H9 (cell line): Measurements from ENCODE around the gene HCRTR1. TPM values are rescaled to one million over a fixed set of nuclear protein-coding genes. Genes with fewer than 3 reads are reported as not detected.
A peak's percentile ranks its signal among the peaks of the same experiment; 100 is the strongest.

Experiments
- DNase-seq: peaks from one replicate; pipeline ENCODE4 v3.0.0-alpha.2; 2017
- H2AFZ ChIP-seq: one replicate; pipeline ENCODE4 v1.6.1; 2013; ENCODE audit warnings: mild to moderate bottlenecking, low read length, control low read depth, moderate library complexity
- H2AK5ac ChIP-seq: 2 replicates; pipeline ENCODE4 v1.6.1; 2013; ENCODE audit warnings: low read length, control low read depth, mixed read lengths; ENCODE audit not compliant: insufficient read length
- H2BK120ac ChIP-seq: one replicate; pipeline ENCODE4 v1.6.1; 2013; ENCODE audit warnings: low read depth, mild to moderate bottlenecking, low read length, control low read depth, inconsistent platforms; ENCODE audit not compliant: poor library complexity, severe bottlenecking
- H2BK12ac ChIP-seq: 2 replicates; pipeline ENCODE4 v1.6.1; 2013; ENCODE audit warnings: low read length, control low read depth, mixed read lengths, low read depth; ENCODE audit not compliant: insufficient read length
- H2BK15ac ChIP-seq: 2 replicates; pipeline ENCODE4 v1.6.1; 2013; ENCODE audit warnings: low read depth, low read length, control low read depth
- H2BK20ac ChIP-seq: one replicate; pipeline ENCODE4 v1.6.1; 2013; ENCODE audit warnings: low read depth, mild to moderate bottlenecking, low read length, control low read depth, inconsistent platforms; ENCODE audit not compliant: poor library complexity, severe bottlenecking
- H2BK5ac ChIP-seq: 2 replicates; pipeline ENCODE4 v1.6.1; 2013; ENCODE audit warnings: low read length, control low read depth, mixed read lengths; ENCODE audit not compliant: insufficient read length
- H3K14ac ChIP-seq: 2 replicates; pipeline ENCODE4 v1.6.1; 2013; ENCODE audit warnings: low read length, control low read depth; ENCODE audit not compliant: insufficient read depth
- H3K18ac ChIP-seq: 2 replicates; pipeline ENCODE4 v1.6.1; 2013; ENCODE audit warnings: low read depth, mild to moderate bottlenecking, mixed read lengths, low read length, control low read depth; ENCODE audit not compliant: insufficient read length
- H3K23ac ChIP-seq: 2 replicates; pipeline ENCODE4 v1.6.1; 2013; ENCODE audit warnings: low read length, control low read depth, mixed read lengths, low read depth; ENCODE audit not compliant: insufficient read length
- H3K23me2 ChIP-seq: 2 replicates; pipeline ENCODE4 v1.6.1; 2013; ENCODE audit warnings: low read depth, mild to moderate bottlenecking, mixed read lengths, low read length, control low read depth; ENCODE audit not compliant: insufficient read length, poor library complexity, severe bottlenecking
- H3K27ac ChIP-seq: 2 replicates; pipeline ENCODE4 v1.5.1; 2013; ENCODE audit warnings: low read length, control low read depth, mixed read lengths, low read depth; ENCODE audit not compliant: insufficient read length
- H3K27me3 ChIP-seq: 2 replicates; pipeline ENCODE4 v1.6.1; 2013; ENCODE audit warnings: low read length, control low read depth, inconsistent platforms; ENCODE audit not compliant: insufficient read depth
- H3K4ac ChIP-seq: 2 replicates; pipeline ENCODE4 v1.6.1; 2013; ENCODE audit warnings: low read depth, mild to moderate bottlenecking, control low read depth, inconsistent platforms, low read length, moderate library complexity
- H3K4me1 ChIP-seq: 2 replicates; pipeline ENCODE4 v1.6.1; 2013; ENCODE audit warnings: low read length, control low read depth, inconsistent platforms; ENCODE audit not compliant: insufficient read depth
- H3K4me2 ChIP-seq: 2 replicates; pipeline ENCODE4 v1.6.1; 2013; ENCODE audit warnings: low read length, control low read depth, mixed read lengths; ENCODE audit not compliant: insufficient read length, insufficient read depth
- H3K56ac ChIP-seq: 2 replicates; pipeline ENCODE4 v1.6.1; 2013; ENCODE audit warnings: low read depth, mild to moderate bottlenecking, mixed read lengths, low read length, control low read depth; ENCODE audit not compliant: insufficient read length
- H3K79me1 ChIP-seq: 2 replicates; pipeline ENCODE4 v1.6.1; 2013; ENCODE audit warnings: low read depth, mild to moderate bottlenecking, moderate library complexity, low read length, control low read depth, inconsistent platforms; ENCODE audit not compliant: insufficient read depth, poor library complexity, severe bottlenecking
- H3K79me2 ChIP-seq: 2 replicates; pipeline ENCODE4 v1.6.1; 2013; ENCODE audit warnings: low read length, control low read depth, inconsistent platforms; ENCODE audit not compliant: insufficient read depth
- H3K9ac ChIP-seq: 2 replicates; pipeline ENCODE4 v1.6.1; 2013; ENCODE audit warnings: low read length, control low read depth, mixed read lengths; ENCODE audit not compliant: insufficient read length; ENCODE audit errors: extremely low read depth
- H3K9me3 ChIP-seq: one replicate; pipeline ENCODE4 v1.6.1; 2013; ENCODE audit warnings: low read depth, low read length, inconsistent platforms; ENCODE audit not compliant: control insufficient read depth
- H3T11ph ChIP-seq: one replicate; pipeline ENCODE4 v1.6.1; 2013; ENCODE audit warnings: mild to moderate bottlenecking, low read length, control low read depth, inconsistent platforms
- H4K20me1 ChIP-seq: one replicate; pipeline ENCODE4 v1.6.1; 2013; ENCODE audit not compliant: control insufficient read depth, insufficient read length, insufficient read depth
- H4K5ac ChIP-seq: 2 replicates; pipeline ENCODE4 v1.6.1; 2013; ENCODE audit warnings: low read depth, mild to moderate bottlenecking, mixed read lengths, low read length, control low read depth; ENCODE audit not compliant: insufficient read length
- H4K8ac ChIP-seq: replicated peaks from 2 replicates; pipeline ENCODE4 v1.6.1; 2013; ENCODE audit warnings: low read length, control low read depth, mixed read lengths, low read depth; ENCODE audit not compliant: insufficient read length
- H4K91ac ChIP-seq: 2 replicates; pipeline ENCODE4 v1.6.1; 2013; ENCODE audit warnings: low read depth, mild to moderate bottlenecking, moderate library complexity, mixed read lengths, low read length, control low read depth; ENCODE audit not compliant: insufficient read length
- H3K27ac Mint-ChIP-seq, 3 experiments: 2 replicates in 2 of 3; 3 replicates in 1 of 3; pipeline ENCODE4 v1.8.0; 2020 to 2021; ENCODE audit warnings: mixed read lengths in 3 of 3, mild to moderate bottlenecking in 1 of 3, moderate library complexity in 1 of 3
- H3K27me3 Mint-ChIP-seq: 2 replicates; pipeline ENCODE4 v1.8.0; 2021; ENCODE audit warnings: low read depth, mild to moderate bottlenecking, moderate library complexity, mixed read lengths
- H3K36me3 Mint-ChIP-seq, 3 experiments: 2 replicates in 2 of 3; 3 replicates in 1 of 3; pipeline ENCODE4 v1.8.0; 2020 to 2021; ENCODE audit warnings: low read depth in 3 of 3, mixed read lengths in 3 of 3; ENCODE audit not compliant: insufficient read depth in 1 of 3
- H3K4me1 Mint-ChIP-seq, 2 experiments: 2 replicates each; pipeline ENCODE4 v1.8.0; 2020; ENCODE audit warnings: mixed read lengths in 2 of 2
- H3K4me3 Mint-ChIP-seq, 2 experiments: 2 replicates in 1 of 2; 3 replicates in 1 of 2; pipeline ENCODE4 v1.8.0; 2020 to 2021; ENCODE audit warnings: mild to moderate bottlenecking in 2 of 2, mixed read lengths in 2 of 2, moderate library complexity in 1 of 2
- H3K9me3 Mint-ChIP-seq, 2 experiments: 2 replicates in 1 of 2; 3 replicates in 1 of 2; pipeline ENCODE4 v1.8.0; 2020; ENCODE audit warnings: mild to moderate bottlenecking in 2 of 2, mixed read lengths in 2 of 2, moderate library complexity in 1 of 2
- CTCF ChIP-seq: fragments of 200-600 bp; sonication (generic); conservative IDR thresholded peaks from 3 replicates; pipeline ENCODE4 v1.8.0; 2021; ENCODE audit warnings: antibody characterized with exemption, mild to moderate bottlenecking
- WGBS: extraction: QIAGEN DNeasy Blood & Tissue Kit; methylation state at CpG from one replicate; pipeline ENCODE4 v1.1.7; 2013; ENCODE audit warnings: missing lambda C conversion rate, low lambda C conversion rate, mixed read lengths; ENCODE audit not compliant: insufficient read length; ENCODE audit errors: extremely low coverage; 5-methylcytosine and 5-hydroxymethylcytosine counted together
- total RNA-seq: library from RNA; stranded (reverse); gene quantifications from 2 replicates; pipeline ENCODE4 v1.2.1, GENCODE V29; 2021

Gene HCRTR1
- total RNA-seq, 1 experiment from 2014 or later: not detected

GRCh38 chr1:31660871-31661455 is 43.5 kb downstream of the HCRTR1 start:
- Mint-ChIP-seq H3K4me1 (peaks cover 3 to 6% of the 10 kb centered on the region in 2 experiments), H3K27ac (peak overlapping the region in 1 of 3 experiments; percentile 91; a peak in 1 of 7 replicates), H3K4me3 (no peak overlapping the region), H3K27me3 (peaks cover 4% of the 10 kb centered on the region), H3K9me3 (no peaks in the 10 kb centered on the region), H3K36me3 (no peaks in the 10 kb centered on the region; a peak in 1 of 7 replicates)
- Histone ChIP-seq H3K27me3 (no peaks in the 10 kb centered on the region), H3K79me2 (no peaks in the 10 kb centered on the region), H3K23me2 (no peaks in the 10 kb centered on the region), H2BK5ac (no peak overlapping the region), H4K20me1 (peaks cover 4% of the 10 kb centered on the region), H4K91ac (no peak overlapping the region), H3K9me3 (no peaks in the 10 kb centered on the region), H2BK15ac (no peak overlapping the region), H3K79me1 (no peaks in the 10 kb centered on the region), H3K9ac (no peak overlapping the region), H3K23ac (no peak overlapping the region), H3K4me1 (no peaks in the 10 kb centered on the region), H2AFZ (no peak overlapping the region), H4K5ac (no peak overlapping the region), H3K4me2 (no peak overlapping the region), H3K27ac (no peak overlapping the region), H2BK20ac (no peak overlapping the region), H2BK12ac (no peak overlapping the region), H3K14ac (no peak overlapping the region), H3K56ac (no peak overlapping the region), H3T11ph (no peak overlapping the region), H3K18ac (no peak overlapping the region), H4K8ac (no peak overlapping the region), H2BK120ac (no peak overlapping the region), H2AK5ac (no peak overlapping the region), H3K4ac (no peak overlapping the region)
- TF ChIP-seq CTCF: no peak
- no CpG with 5 or more reads among the region's 4 CpGs for WGBS
- no peak for DNase-seq
